Heart left ventricle (tissue), 13 donors: Measurements from ENCODE around the gene SCAI.

ENCODE experiments used
- CTCF ChIP-seq, 12 donors: fragments of 200-600 bp; sonication (generic) in 4 of 12; IDR thresholded peaks; one replicate each; pipeline versions ENCODE4 v1.5.0 to v1.8.0; 2018 to 2022; ENCODE audit warnings: antibody characterized with exemption in 12 of 12, mild to moderate bottlenecking in 5 of 12
- POLR2A ChIP-seq, 2 donors: fragments of 450-650 bp; IDR thresholded peaks; one replicate each; pipeline ENCODE4 v1.6.1; 2017; ENCODE audit warnings: antibody characterized with exemption in 2 of 2, mild to moderate bottlenecking in 2 of 2, moderate library complexity in 2 of 2
- donor health status: ischemic (EF 13 %, LVEDD 7.1; RV severe dilation, severe dysfunction).
- donor health status: DM: no; HTN: yes; CAD: no.
- donor health status: DM: no; HTN: no; CAD: no.
- donor health status: ischemic (EF 25% LVEDD 6.9; RV normal size, moderate dysfunction).
- donor health status: ischemic (EF 25% LVEDD 5.7; RV mildly dilated, moderate dysfunction).
- donor health status: ischemic (EF 35%, LVEDD 5.7; RV mildly dilated, moderate dysfunction).
- donor health status: nonischemic (EF 11% LVEDD 7.7; RV severe dilation, severe dysfunction).
- donor health status: DM: yes; HTN: yes; CAD: no.
- donor health status: PGD.
- donor health status: ischemic (EF 29% LVEDD 5.4; RV normal size, mild dysfunction).
- donor health status: nonischemic (EF 23%, LVEDD 6.1; RV moderate dilation, normal function).

- TF ChIP-seq CTCF (IDR thresholded peaks at IDR 0.05) (no peak), POLR2A (IDR thresholded peaks at IDR 0.05) (no peak)
These were observed 228.4 kb downstream of the SCAI start for GRCh38 chr9:124914753-124915405.
